ENCODE results near the gene IGFLR1.

- TF ChIP-seq YY1 (IDR thresholded peaks at IDR 0.05) (no peak), CTCF (IDR thresholded peaks at IDR 0.05; ENCODE audit: low read depth, low read length, missing input control) (no peak), NR2F2 (IDR thresholded peaks at IDR 0.05) (no peak), REST (IDR thresholded peaks at IDR 0.05) (no peak), RAD21 (IDR thresholded peaks at IDR 0.05) (no peak), GABPA (IDR thresholded peaks at IDR 0.05 in 1 of 2, conservative IDR thresholded peaks at IDR 0.05 in 1 of 2) (no peak), MAX (IDR thresholded peaks at IDR 0.05) (no peak), FOXA1 (IDR thresholded peaks at IDR 0.05) (no peak), TAF1 (conservative IDR thresholded peaks at IDR 0.05) (no peak), RXRA (IDR thresholded peaks at IDR 0.05) (no peak), JUND (IDR thresholded peaks at IDR 0.05) (no peak), SP1 (IDR thresholded peaks at IDR 0.05) (no peak), ATF3 (IDR thresholded peaks at IDR 0.05) (no peak)
These were observed 14.9 kb downstream of the IGFLR1 start for GRCh38 chr19:35727053-35727955.

All from liver (tissue), 3 donors.